ENCODE results near the gene VDAC1. TPM values are rescaled to one million over a fixed set of nuclear protein-coding genes. Genes with fewer than 3 reads are reported as not detected.
"Not testable (repeated sequence)": the region's sequence is repeated elsewhere in the genome, so short reads cannot be mapped to it uniquely, and the experiment has no call there.

VDAC1 gene
- total RNA-seq, 2 donors from 2014 or later = 37.6 to 65.1 TPM

GRCh38 chr5:133957080-133957479 is 47.7 kb downstream of the VDAC1 start:
- intact Hi-C loops (cut with DNase I) = no loop called here
- ATAC-seq = no peak
- no peaks in the 10 kb centered on the region for H3K9me3 ChIP-seq
- H3K27ac ChIP-seq = no peak overlapping the region
- H3K36me3 ChIP-seq (replicated peaks in 1 of 2; ENCODE audit: insufficient read depth in 1 of 2, low read depth in 2 of 2) = peaks cover 0 to 6% of the 10 kb centered on the region in 2 donors
- H3K4me3 ChIP-seq = no peak overlapping the region
- 95 to 96% methylated on average over 3 to 4 of the region's 4 CpGs for WGBS, 2 donors
- H3K27me3 ChIP-seq = no peaks in the 10 kb centered on the region
- no peak for TF ChIP-seq POLR2A (IDR thresholded peaks at IDR 0.05)
- no peak for TF ChIP-seq CTCF (IDR thresholded peaks at IDR 0.05)
- H3K4me1 ChIP-seq = no peaks in the 10 kb centered on the region
- DNase-seq = no peak

- H3K27ac ChIP-seq; H3K27me3 ChIP-seq; H3K9me3 ChIP-seq; H3K36me3 ChIP-seq (replicated peaks in 1 of 2; ENCODE audit: insufficient read depth in 1 of 2, low read depth in 2 of 2); H3K4me3 ChIP-seq; ATAC-seq; intact Hi-C loops (cut with DNase I); H3K4me1 ChIP-seq; DNase-seq: not testable (repeated sequence)
- WGBS, 2 donors = 95 to 97% methylated on average over 1 of the region's 1 CpG
Observed at GRCh38 chr5:133956196-133956595, 48.6 kb downstream of the VDAC1 start.

- Histone ChIP-seq H3K4me3 (no peak overlapping the region), H3K36me3 (replicated peaks in 1 of 2; ENCODE audit: insufficient read depth in 1 of 2, low read depth in 2 of 2) (peaks cover 0 to 6% of the 10 kb centered on the region in 2 donors), H3K27ac (peak overlapping the region in 1 of 4 donors; percentile 33), H3K27me3 (no peaks in the 10 kb centered on the region), H3K9me3 (no peaks in the 10 kb centered on the region), H3K4me1 (peaks cover 10% of the 10 kb centered on the region)
- 80 to 89% methylated on average over 9 to 10 of the region's 10 CpGs for WGBS, 2 donors
- DNase-seq (no peak), ATAC-seq (no peak)
- TF ChIP-seq CTCF (IDR thresholded peaks at IDR 0.05) (no peak), POLR2A (IDR thresholded peaks at IDR 0.05) (no peak)
- intact Hi-C loops (cut with DNase I) = no loop called here
Observed at GRCh38 chr5:133953568-133954145, 51.1 kb downstream of the VDAC1 start.

- H3K4me1 ChIP-seq = peaks cover 10% of the 10 kb centered on the region
- H3K4me3 ChIP-seq = no peak overlapping the region
- intact Hi-C loops (cut with DNase I) = no loop called here
- H3K27me3 ChIP-seq = no peaks in the 10 kb centered on the region
- H3K36me3 ChIP-seq (replicated peaks in 1 of 2; ENCODE audit: insufficient read depth in 1 of 2, low read depth in 2 of 2) = peaks cover 0 to 6% of the 10 kb centered on the region in 2 donors
- WGBS, 2 donors = 69 to 80% methylated on average over 8 to 10 of the region's 10 CpGs
- peak in 3 of 4 donors; percentile 28 to 64 (median 37) for DNase-seq
- peak overlapping the region in 1 of 4 donors; percentile 41 for H3K27ac ChIP-seq
- TF ChIP-seq POLR2A (IDR thresholded peaks at IDR 0.05) = no peak
- no peak for TF ChIP-seq CTCF (IDR thresholded peaks at IDR 0.05)
- peak; percentile 69 for ATAC-seq
- no peaks in the 10 kb centered on the region for H3K9me3 ChIP-seq
Observed at GRCh38 chr5:133952729-133953567, 51.8 kb downstream of the VDAC1 start.

- DNase-seq (no peak), ATAC-seq (no peak)
- no peaks in the 10 kb centered on the region for H3K9me3 ChIP-seq
- no peak for TF ChIP-seq POLR2A (IDR thresholded peaks at IDR 0.05)
- TF ChIP-seq CTCF (IDR thresholded peaks at IDR 0.05) = no peak
- H3K4me3 ChIP-seq = no peak overlapping the region
- intact Hi-C loops (cut with DNase I) = no loop called here
- 75% methylated on average over 7 of the region's 7 CpGs for WGBS, 2 donors
- peaks cover 22% of the 10 kb centered on the region for H3K4me1 ChIP-seq
- H3K36me3 ChIP-seq (replicated peaks in 1 of 2; ENCODE audit: insufficient read depth in 1 of 2, low read depth in 2 of 2) = peaks cover 0 to 4% of the 10 kb centered on the region in 2 donors
- no peaks in the 10 kb centered on the region for H3K27me3 ChIP-seq
- H3K27ac ChIP-seq = no peak overlapping the region
Observed at GRCh38 chr5:133950821-133951612, 53.8 kb downstream of the VDAC1 start.

Data from body of pancreas (tissue), 4 donors.